GM18498 (cell line): Measurements from ENCODE around the gene MTFP1.
"Not testable (repeated sequence)": the region's sequence is repeated elsewhere in the genome, so short reads cannot be mapped to it uniquely, and the experiment has no call there.

Experiments
- ATAC-seq: cut with Tn5 transposase; IDR thresholded peaks from one replicate; pipeline ENCODE4 v1.9.1; 2021; ENCODE audit warnings: mild to moderate bottlenecking, moderate library complexity; ENCODE audit not compliant: unreplicated experiment

The MTFP1 gene

GRCh38 chr22:30451488-30451887, 25.9 kb downstream of the MTFP1 start:
- not testable (repeated sequence) for ATAC-seq

- no peak for ATAC-seq
Observed at GRCh38 chr22:30452861-30453260, 27.3 kb downstream of the MTFP1 start.

DNA sequence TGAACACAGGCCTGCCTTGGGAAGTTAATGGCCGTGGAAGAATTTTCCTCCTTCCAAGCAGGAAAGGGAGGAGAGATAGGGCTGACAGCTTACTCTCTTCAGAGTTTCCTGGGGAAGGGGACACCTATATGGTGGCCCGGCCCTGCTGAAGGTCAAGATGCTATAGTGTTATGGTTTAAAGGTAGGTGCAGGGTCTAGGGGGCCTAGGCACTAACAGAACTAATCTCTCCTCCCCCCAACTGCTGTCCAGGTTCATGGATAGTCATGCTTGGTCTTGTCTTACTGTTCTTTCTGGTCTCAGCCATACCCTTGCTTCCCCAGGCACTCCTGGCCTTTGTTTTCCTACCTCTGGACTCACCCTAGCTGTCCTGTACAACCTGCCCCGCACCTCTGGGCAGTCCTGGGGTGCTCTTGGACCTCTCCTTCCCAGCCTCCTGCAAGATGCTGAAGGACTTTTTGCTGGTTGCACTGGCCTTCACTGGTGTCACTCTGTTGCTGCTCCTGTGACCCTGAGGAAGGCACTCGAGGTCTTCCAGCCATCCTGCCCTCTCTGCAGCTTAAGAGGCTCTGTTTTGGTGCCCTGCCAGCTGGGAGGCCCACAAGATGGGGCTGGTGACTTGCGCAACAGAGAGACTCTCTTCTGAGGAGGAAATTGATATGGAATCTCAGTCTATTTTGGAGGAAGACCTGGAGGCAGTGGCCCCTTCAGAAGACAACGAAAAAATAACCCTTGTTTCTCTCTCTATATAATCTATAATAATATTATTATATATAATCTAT, 28.4 kb downstream of the MTFP1 start:
- ATAC-seq: no peak

DNA sequence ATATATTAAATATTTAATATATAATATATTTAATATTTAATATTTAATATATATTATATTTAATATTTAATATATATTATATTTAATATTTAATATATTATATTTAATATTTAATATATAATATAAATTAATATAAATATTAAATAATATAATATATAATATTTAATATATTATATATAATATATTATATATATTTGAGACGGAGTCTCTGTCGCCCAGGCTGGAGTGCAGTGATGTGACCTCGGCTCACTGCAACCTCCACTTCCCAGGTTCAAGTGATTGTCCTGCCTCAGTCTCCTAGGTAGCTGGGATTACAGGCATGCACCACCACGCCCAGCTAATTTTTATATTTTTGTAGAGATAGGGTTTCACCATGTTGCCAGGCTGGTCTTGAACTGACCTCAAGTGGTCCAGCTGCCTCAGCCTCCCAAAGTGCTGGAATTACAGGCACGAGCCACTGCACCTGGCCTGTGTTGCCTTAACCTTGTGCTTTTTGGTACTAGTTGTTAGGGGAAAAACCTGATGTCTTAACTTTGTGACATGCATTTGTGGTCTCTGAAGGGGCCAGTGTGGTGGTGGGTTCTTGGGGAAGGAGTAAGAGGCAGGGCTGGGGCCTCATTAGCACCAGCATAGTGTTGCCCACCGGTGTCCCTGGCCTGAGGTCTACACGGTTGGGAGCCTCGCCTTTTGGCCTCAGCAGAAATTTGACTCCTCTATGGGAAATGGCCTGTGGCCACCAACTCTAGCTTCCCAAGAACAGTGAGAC, 29.7 kb downstream of the MTFP1 start:
- no peak for ATAC-seq

DNA sequence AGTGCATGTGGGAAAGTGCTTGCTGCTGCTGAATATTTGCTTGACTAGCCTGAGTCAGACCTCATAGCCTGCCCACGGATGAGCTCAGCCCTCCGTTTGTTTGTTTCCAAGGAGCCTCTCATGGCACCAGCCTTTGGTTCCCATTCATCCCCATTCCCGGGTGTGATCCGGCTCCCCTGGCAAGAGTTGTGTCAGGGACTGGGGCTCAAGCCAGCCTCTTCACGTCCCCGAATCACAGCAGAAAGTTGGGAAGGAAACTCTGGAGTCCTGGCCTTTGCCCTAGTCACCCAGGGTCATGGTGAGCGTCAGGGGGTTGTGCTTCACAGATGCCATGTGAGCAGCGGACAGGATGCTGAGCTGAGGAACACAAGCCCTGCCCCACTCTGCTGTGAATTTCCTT, 32.4 kb downstream of the MTFP1 start:
- ATAC-seq: no peak

- no peak for ATAC-seq
Observed at GRCh38 chr22:30459181-30460052, 33.8 kb downstream of the MTFP1 start.

GRCh38 chr22:30460147-30460546, 34.6 kb downstream of the MTFP1 start:
- ATAC-seq: no peak

DNA sequence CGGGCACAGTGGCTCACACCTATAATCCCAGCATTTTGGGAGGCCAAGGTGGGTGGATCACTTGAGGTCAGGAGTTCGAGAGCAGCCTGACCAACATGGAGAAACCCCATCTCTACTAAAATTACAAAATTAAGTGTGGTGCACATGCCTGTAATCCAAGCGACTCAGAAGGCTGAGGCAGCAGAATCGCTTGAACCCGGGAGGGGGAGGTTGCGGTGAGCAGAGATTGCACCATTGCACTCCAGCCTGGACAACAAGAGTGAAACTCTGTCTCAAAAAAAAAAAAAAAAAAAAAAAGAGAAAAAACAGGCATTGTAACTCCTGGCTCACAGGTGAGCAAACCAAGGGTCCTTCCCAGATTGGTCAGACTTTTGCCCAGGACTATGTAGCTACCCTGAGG, 35.0 kb downstream of the MTFP1 start:
- not testable (repeated sequence) for ATAC-seq

- no peak for ATAC-seq
Observed at GRCh38 chr22:30469165-30469564, 43.6 kb downstream of the MTFP1 start.

DNA sequence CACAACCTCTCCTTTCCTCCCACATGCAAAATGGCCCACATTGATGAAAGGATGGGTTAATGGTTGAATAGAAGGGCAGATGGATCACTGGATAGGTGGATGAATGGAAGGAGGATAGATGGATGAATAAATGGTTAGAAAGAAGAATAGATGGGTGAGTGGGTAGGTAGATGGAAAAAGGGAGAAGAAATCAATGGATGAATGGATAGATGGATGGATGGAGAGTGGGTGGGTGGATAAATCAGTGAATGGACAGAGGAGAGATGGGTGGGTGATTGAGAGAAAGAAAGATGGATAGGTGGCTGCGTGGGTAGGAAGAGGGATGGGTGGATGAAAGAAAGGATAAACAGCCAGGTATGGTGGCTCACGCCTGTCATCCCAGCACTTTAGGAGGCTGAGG, 45.1 kb downstream of the MTFP1 start:
- ATAC-seq: no peak

DNA sequence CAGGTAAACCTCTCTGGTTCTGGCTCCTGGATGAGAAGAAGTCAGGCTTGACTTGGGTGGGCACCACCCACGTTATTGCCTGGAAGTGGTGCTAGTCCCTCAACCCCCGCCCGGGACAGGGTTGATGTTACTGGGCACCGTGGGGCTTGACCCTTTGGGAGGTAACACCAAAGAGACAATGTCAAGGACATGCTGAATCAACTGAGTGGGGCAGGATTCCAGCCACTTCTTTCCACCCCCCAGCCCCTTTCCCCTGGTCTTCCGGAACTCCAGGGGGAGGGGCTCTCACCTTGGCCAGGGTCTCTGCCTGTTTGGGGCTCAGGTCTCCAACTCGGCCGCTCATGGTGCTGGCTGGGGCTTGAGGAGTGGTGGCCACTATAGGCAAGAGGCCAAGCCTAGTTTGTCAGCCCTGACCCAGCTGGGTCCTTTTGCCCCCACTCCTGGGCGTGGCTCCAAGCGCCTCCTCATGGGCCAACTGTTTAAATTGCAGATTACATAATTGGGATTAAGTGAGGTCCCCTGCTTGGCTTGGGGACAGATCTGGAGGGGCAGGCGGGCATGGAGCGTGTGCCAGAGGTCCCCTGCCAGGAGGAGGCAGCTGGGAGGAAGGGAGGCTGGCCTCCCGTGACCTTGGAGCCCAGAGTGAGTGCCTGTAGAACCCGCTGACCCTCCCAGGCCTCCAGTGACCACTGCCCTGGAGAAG, 46.2 kb downstream of the MTFP1 start, which contains the start of gene SEC14L3:
Gene SEC14L3, minus strand, starts transcription at position 402 of the 703 bp plus-strand sequence. Its CDS starts 59 bp downstream, at position 343.
- ATAC-seq: no peak

DNA sequence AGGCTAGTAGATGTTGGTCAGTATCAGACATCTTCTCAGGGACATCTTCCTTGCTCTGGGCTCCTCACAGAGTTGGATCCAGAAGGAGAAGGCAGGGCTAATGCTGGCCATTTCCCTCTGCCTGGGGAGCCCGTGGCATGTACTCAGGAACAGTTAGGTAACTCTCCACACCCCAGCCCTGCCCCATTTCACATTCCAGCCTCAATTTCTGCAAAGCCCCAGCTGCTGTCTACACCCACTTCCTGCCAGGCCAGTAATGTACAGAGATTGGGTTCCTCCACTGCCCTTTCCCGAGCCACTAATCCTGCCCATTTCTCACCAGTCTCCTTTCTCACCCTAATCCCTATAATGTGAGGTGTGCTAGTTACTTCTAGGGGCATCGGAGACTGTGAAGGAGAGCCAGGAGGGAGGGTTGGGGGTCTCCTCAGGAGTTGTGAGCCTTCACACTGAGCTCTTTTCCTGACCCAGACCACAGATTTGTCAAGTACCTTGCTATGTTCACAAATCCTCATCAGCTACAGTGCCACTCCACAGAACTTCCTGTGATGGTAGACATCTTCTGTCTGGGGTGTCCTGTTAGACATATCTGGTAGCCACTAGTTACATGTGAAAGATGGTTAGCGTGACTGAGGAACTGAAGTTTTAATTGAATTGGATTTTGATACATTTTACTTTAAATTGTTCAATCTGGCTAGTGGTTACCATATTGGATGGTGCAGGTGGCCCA, 47.6 kb downstream of the MTFP1 start:
- ATAC-seq: no peak

DNA sequence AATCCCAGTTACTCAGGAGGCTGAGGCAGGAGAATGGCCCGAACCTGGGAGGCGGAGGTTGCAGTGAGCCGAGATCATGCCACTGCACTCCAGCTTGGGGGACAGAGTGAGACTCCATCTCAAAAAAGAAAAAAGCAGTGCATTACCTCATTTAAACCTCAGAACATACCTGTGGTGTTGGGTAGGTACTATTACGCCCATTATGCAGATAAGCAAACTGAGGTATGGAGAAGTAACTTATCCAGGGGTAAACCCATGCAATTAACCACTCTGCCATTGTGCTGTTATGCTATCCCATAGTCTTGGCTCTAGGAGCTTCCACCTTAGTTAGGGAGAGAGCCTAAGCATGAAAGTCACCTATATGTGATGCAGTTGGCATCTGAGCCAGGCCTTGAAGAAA, 48.6 kb downstream of the MTFP1 start:
- ATAC-seq: no peak

GRCh38 chr22:30474683-30475424, 49.3 kb downstream of the MTFP1 start:
- no peak for ATAC-seq
